HG03575 (cell line): ENCODE measurements around the gene DDC.
"Not testable (repeated sequence)": the region's sequence is repeated elsewhere in the genome, so short reads cannot be mapped to it uniquely, and the experiment has no call there.

Source experiments
- ATAC-seq: cut with Tn5 transposase; IDR thresholded peaks from one replicate; pipeline ENCODE4 v1.9.1; 2021; ENCODE audit not compliant: unreplicated experiment, insufficient number of reproducible peaks, low FRiP score; ENCODE audit errors: extremely low read depth

The DDC gene

GRCh38 chr7:50560865-50561351 lies 4.3 kb downstream of the DDC start:
- ATAC-seq, result no peak

- no peak for ATAC-seq
Measured at GRCh38 chr7:50559881-50560280, 5.3 kb downstream of the DDC start.

- no peak for ATAC-seq
Measured at GRCh38 chr7:50558294-50559053, 6.7 kb downstream of the DDC start.

- ATAC-seq, result no peak
Measured at GRCh38 chr7:50557099-50557498, 8.1 kb downstream of the DDC start.

- ATAC-seq, result no peak
Measured at GRCh38 chr7:50556247-50556991, 8.8 kb downstream of the DDC start.

- no peak for ATAC-seq
Measured at GRCh38 chr7:50555594-50556140, 9.5 kb downstream of the DDC start.

GRCh38 chr7:50554431-50555322 lies 10.5 kb downstream of the DDC start:
- ATAC-seq, result no peak

- ATAC-seq, result no peak
Measured at GRCh38 chr7:50553973-50554372, 11.2 kb downstream of the DDC start.

- ATAC-seq, result no peak
Measured at GRCh38 chr7:50552921-50553320, 12.3 kb downstream of the DDC start.

- no peak for ATAC-seq
Measured at GRCh38 chr7:50552139-50552538, 13.1 kb downstream of the DDC start.

- ATAC-seq, result not testable (repeated sequence)
Measured at GRCh38 chr7:50545613-50546012, 19.6 kb downstream of the DDC start.

- no peak for ATAC-seq
Measured at GRCh38 chr7:50544992-50545391, 20.2 kb downstream of the DDC start.

- ATAC-seq, result no peak
Measured at GRCh38 chr7:50543776-50544442, 21.3 kb downstream of the DDC start.

- no peak for ATAC-seq
Measured at GRCh38 chr7:50542132-50542531, 23.1 kb downstream of the DDC start.

GRCh38 chr7:50540785-50541579 lies 24.2 kb downstream of the DDC start:
- ATAC-seq, result no peak

- ATAC-seq, result no peak
Measured at GRCh38 chr7:50539725-50540124, 25.5 kb downstream of the DDC start.

GRCh38 chr7:50538478-50538877 lies 26.7 kb downstream of the DDC start:
- ATAC-seq, result no peak

GRCh38 chr7:50537417-50537816 lies 27.8 kb downstream of the DDC start:
- no peak for ATAC-seq
